H1 (cell line): ENCODE data around the gene HAGH. TPM values are rescaled to one million over a fixed set of nuclear protein-coding genes. Genes with fewer than 3 reads are reported as not detected.

Source experiments
- CTCF ChIA-PET: fragments of 300-600 bp; sonication (Branson Sonifier 250); formaldehyde crosslinking; loops from one replicate; lab custom pipeline; 2021; ENCODE audit not compliant: partially characterized antibody; lab: Charles Lee
- POLR2A ChIA-PET: fragments of 300-600 bp; sonication (Branson Sonifier 250); formaldehyde crosslinking; loops from one replicate; lab custom pipeline; 2021; ENCODE audit warnings: inconsistent platforms; ENCODE audit not compliant: partially characterized antibody; lab: Charles Lee
- DNase-seq, 2 experiments: peaks; one replicate each; pipeline versions ENCODE4 v3.0.0 to v3.0.0-alpha.2; 2010 to 2022; ENCODE audit warnings: low spot score in 2 of 2, low read depth in 1 of 2, mixed read lengths in 1 of 2
- FAIRE-seq: peaks from 2 replicates; lab custom pipeline; 2011; peaks lifted over from hg19 to GRCh38; lab: Jason Lieb, UNC
- H2AFZ ChIP-seq: 2 replicates; pipeline ENCODE4 v1.8.1; 2012; ENCODE audit warnings: low read length, inconsistent platforms
- H2AK5ac ChIP-seq: 2 replicates; pipeline ENCODE4 v1.6.1; 2013; ENCODE audit warnings: low read depth, low read length
- H2BK120ac ChIP-seq: replicated peaks from 2 replicates; pipeline ENCODE3; 2013; ENCODE audit warnings: low read depth, low read length, inconsistent platforms
- H2BK12ac ChIP-seq: 2 replicates; pipeline ENCODE4 v1.6.1; 2013; ENCODE audit warnings: low read depth, low read length
- H2BK15ac ChIP-seq: 2 replicates; pipeline ENCODE4 v1.6.1; 2013; ENCODE audit warnings: low read length
- H2BK20ac ChIP-seq: 2 replicates; pipeline ENCODE4 v1.6.1; 2013; ENCODE audit warnings: low read length
- H2BK5ac ChIP-seq: 2 replicates; pipeline ENCODE4 v1.6.1; 2013; ENCODE audit warnings: low read depth, low read length
- H3K14ac ChIP-seq: 2 replicates; pipeline ENCODE4 v1.6.1; 2013; ENCODE audit warnings: inconsistent platforms; ENCODE audit not compliant: insufficient read length
- H3K18ac ChIP-seq: 2 replicates; pipeline ENCODE4 v1.6.1; 2013; ENCODE audit warnings: low read length; ENCODE audit errors: extremely low read depth
- H3K23ac ChIP-seq: 2 replicates; pipeline ENCODE4 v1.6.1; 2013; ENCODE audit warnings: inconsistent platforms; ENCODE audit not compliant: insufficient read length
- H3K23me2 ChIP-seq: 2 replicates; pipeline ENCODE4 v1.6.1; 2013; ENCODE audit warnings: low read depth, low read length
- H3K27ac ChIP-seq: 2 replicates; pipeline ENCODE4 v1.6.1; 2011; ENCODE audit warnings: low read depth, low read length, inconsistent platforms
- H3K27me3 ChIP-seq, 4 experiments: replicated peaks in 1 of 4; 1 replicate in 1 of 4; 2 replicates in 3 of 4; pipeline versions ENCODE4 v1.6.1 to v1.8.1; 2011 to 2013; ENCODE audit warnings: low read length in 3 of 4, mild to moderate bottlenecking in 3 of 4, inconsistent platforms in 2 of 4, mixed read lengths in 2 of 4, moderate library complexity in 1 of 4; ENCODE audit not compliant: control insufficient read depth in 3 of 4, insufficient read depth in 3 of 4; ENCODE audit errors: extremely low read depth in 1 of 4
- H3K36me3 ChIP-seq, 4 experiments: 2 replicates each; pipeline versions ENCODE4 v1.6.1 to v1.8.1; 2011 to 2013; ENCODE audit warnings: mild to moderate bottlenecking in 4 of 4, low read length in 3 of 4, moderate library complexity in 2 of 4, control low read depth in 1 of 4, inconsistent platforms in 1 of 4; ENCODE audit not compliant: insufficient read depth in 4 of 4, control insufficient read depth in 2 of 4
- H3K4ac ChIP-seq: replicated peaks from 2 replicates; pipeline ENCODE3; 2013; ENCODE audit warnings: low read length, low read depth, mixed read lengths, inconsistent platforms; ENCODE audit not compliant: insufficient read length
- H3K4me1 ChIP-seq, 4 experiments: replicated peaks in 1 of 4; 1 replicate in 1 of 4; 2 replicates in 3 of 4; pipeline versions ENCODE4 v1.6.1 to v1.8.1; 2011 to 2013; ENCODE audit warnings: low read length in 3 of 4, inconsistent platforms in 2 of 4, mixed read lengths in 1 of 4; ENCODE audit not compliant: insufficient read depth in 4 of 4, control insufficient read depth in 3 of 4
- H3K4me2 ChIP-seq, 2 experiments: 2 replicates each; pipeline versions ENCODE4 v1.6.1 to v1.8.1; 2011 to 2013; ENCODE audit warnings: low read depth in 2 of 2, low read length in 2 of 2, control low read depth in 1 of 2, inconsistent platforms in 1 of 2, mild to moderate bottlenecking in 1 of 2; ENCODE audit not compliant: insufficient read depth in 1 of 2
- H3K4me3 ChIP-seq, 4 experiments: fragments of 200-600, 300-600 bp in 1 of 4; sonication (generic), shearing (Covaris generic), sonication (Bioruptor Twin) in 1 of 4; 2 replicates each; pipeline versions ENCODE4 v1.5.1 to v1.8.1; 2011 to 2016; ENCODE audit warnings: low read length in 4 of 4, low read depth in 3 of 4, control low read depth in 2 of 4, inconsistent platforms in 2 of 4, mild to moderate bottlenecking in 2 of 4, mixed read lengths in 1 of 4, moderate library complexity in 1 of 4; ENCODE audit not compliant: insufficient read depth in 2 of 4; ENCODE audit errors: extremely low read depth in 1 of 4
- H3K56ac ChIP-seq: replicated peaks from 2 replicates; pipeline ENCODE3; 2013; ENCODE audit warnings: low read depth, mild to moderate bottlenecking, mixed read lengths, low read length, inconsistent platforms; ENCODE audit not compliant: insufficient read length
- H3K79me1 ChIP-seq: 2 replicates; pipeline ENCODE4 v1.6.1; 2013; ENCODE audit warnings: low read depth, low read length, control low read depth
- H3K79me2 ChIP-seq, 2 experiments: 2 replicates each; pipeline versions ENCODE4 v1.6.1 to v1.8.1; 2012 to 2013; ENCODE audit warnings: low read length in 2 of 2, mild to moderate bottlenecking in 2 of 2, inconsistent platforms in 1 of 2; ENCODE audit not compliant: insufficient read depth in 2 of 2, control insufficient read depth in 1 of 2
- H3K9ac ChIP-seq, 4 experiments: replicated peaks in 1 of 4; 1 replicate in 1 of 4; 2 replicates in 3 of 4; pipeline versions ENCODE4 v1.6.1 to v1.8.1; 2011 to 2013; ENCODE audit warnings: low read depth in 3 of 4, low read length in 3 of 4, control low read depth in 2 of 4, mild to moderate bottlenecking in 2 of 4, moderate library complexity in 2 of 4, inconsistent platforms in 1 of 4; ENCODE audit errors: extremely low read depth in 1 of 4
- H3K9me3 ChIP-seq, 2 experiments: 2 replicates each; pipeline versions ENCODE4 v1.6.1 to v1.8.1; 2012 to 2013; ENCODE audit warnings: mild to moderate bottlenecking in 2 of 2, moderate library complexity in 2 of 2, control low read depth in 1 of 2, inconsistent platforms in 1 of 2, low read depth in 1 of 2, low read length in 1 of 2, mixed read lengths in 1 of 2; ENCODE audit not compliant: insufficient read depth in 2 of 2
- H4K20me1 ChIP-seq, 2 experiments: replicated peaks in 1 of 2; 2 replicates each; pipeline versions ENCODE3 to v1.8.1; 2011 to 2013; ENCODE audit warnings: inconsistent platforms in 2 of 2, low read length in 2 of 2, mild to moderate bottlenecking in 1 of 2; ENCODE audit not compliant: insufficient read depth in 2 of 2, control insufficient read depth in 1 of 2
- H4K5ac ChIP-seq: 2 replicates; pipeline ENCODE4 v1.6.1; 2013; ENCODE audit warnings: low read length, low read depth, mixed read lengths, inconsistent platforms; ENCODE audit not compliant: insufficient read length
- H4K8ac ChIP-seq: 2 replicates; pipeline ENCODE4 v1.8.0; 2013; ENCODE audit warnings: mild to moderate bottlenecking, moderate library complexity, low read length, inconsistent platforms; ENCODE audit not compliant: insufficient read depth; ENCODE audit errors: extremely low read depth
- H4K91ac ChIP-seq: replicated peaks from 2 replicates; pipeline ENCODE3; 2013; ENCODE audit warnings: low read length, mixed read lengths, inconsistent platforms; ENCODE audit not compliant: insufficient read length
- PHF8 ChIP-seq: fragments of 200-600 bp; sonication (generic); conservative IDR thresholded peaks from 2 replicates; pipeline ENCODE4 v1.7.1; 2012; ENCODE audit warnings: low read depth, mild to moderate bottlenecking, inconsistent platforms, low read length, moderate library complexity
- POLR2AphosphoS5 ChIP-seq: IDR thresholded peaks from 2 replicates; pipeline ENCODE4 v1.6.1; 2011; ENCODE audit warnings: low read depth, low read length
- WGBS, 2 experiments: shearing (Covaris generic) in 1 of 2; methylation state at CpG; one replicate each; pipeline versions ENCODE4 v1.1.6 to v1.1.7; 2013 to 2015; ENCODE audit warnings: low lambda C conversion rate in 2 of 2, mixed read lengths in 2 of 2, inconsistent platforms in 1 of 2, low coverage in 1 of 2, missing lambda C conversion rate in 1 of 2; ENCODE audit not compliant: insufficient replicate concordance in 2 of 2, insufficient coverage in 1 of 2, insufficient read length in 1 of 2; ENCODE audit errors: extremely low coverage in 1 of 2, missing lambda C conversion rate in 1 of 2; 5-methylcytosine and 5-hydroxymethylcytosine counted together
- polyA plus RNA-seq, 7 experiments: library from polyadenylated mRNA; depleted of rRNA in 3 of 7; stranded (reverse) in 5 of 7; unstranded in 2 of 7; fragments of >200 nt in 5 of 7; fragments of 200-250 nt in 2 of 7; gene quantifications; 1 replicate in 5 of 7; 2 replicates in 1 of 7; 4 replicates in 1 of 7; pipeline versions ENCODE4 v1.2.1 to v1.2.3, GENCODE V29; 2011 to 2013; ENCODE audit warnings: missing spikeins in 2 of 7, mixed read lengths in 2 of 7
- total RNA-seq: library from RNA; stranded (reverse); fragmentation: NEBNext Ultra II Directional; extraction: Animal tissue kit (Norgen Biotek cat#: 25700); gene quantifications from 2 replicates; pipeline ENCODE4 v1.2.1, GENCODE V29; 2021

The HAGH gene
- total and polyA plus RNA-seq, 2 of the 8 experiments (the other 6 are each of a cell fraction or from before 2014, with no cell fraction given), result 28.7 to 40.6 TPM

DNA sequence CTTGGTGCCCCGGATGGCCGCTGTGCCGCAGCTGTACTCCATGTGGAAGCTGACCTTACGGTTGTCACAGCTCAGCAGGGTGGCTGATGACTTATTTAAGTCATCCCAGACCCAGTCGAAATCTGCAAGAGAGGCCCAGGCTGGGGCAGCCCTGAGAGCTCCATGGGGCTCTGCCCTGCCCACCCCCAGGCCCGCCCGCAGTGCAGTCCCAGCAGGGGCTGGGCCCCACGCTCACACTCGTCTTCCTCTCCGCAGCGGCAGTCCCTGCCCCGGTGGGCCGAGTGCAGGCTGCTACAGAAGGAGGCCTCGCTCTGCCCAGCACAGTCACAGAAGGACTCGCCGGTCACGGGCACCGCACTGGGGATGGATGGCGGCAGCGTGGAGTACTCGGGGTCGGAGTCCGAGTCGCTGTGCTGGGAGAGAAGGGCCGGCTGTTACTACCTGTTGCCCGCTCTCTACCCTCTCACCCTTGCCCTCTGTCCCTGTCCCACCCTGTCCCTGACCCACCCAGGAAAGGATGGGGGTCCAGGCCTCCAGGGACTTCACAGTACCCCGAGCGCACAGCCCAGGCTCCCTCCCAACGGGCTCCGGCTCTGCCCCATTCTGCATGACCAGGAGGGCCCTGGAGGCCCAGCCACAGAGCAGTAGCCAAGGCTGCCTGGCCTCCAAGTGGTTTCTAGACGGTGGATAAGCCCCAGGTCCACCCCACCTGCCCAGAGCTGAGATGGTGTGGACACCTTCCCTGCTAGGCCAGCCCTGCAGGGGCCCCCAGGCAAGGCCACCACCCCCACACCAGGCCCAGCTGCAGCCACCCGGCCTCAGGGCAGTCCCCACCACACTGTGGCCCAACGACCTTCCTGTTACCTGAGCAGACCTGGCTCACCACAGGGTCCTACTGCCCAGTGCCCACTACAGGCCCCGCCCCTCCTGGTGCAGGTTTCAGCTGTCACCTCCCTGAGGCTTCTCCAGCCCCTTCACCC lies 48.1 kb downstream of the HAGH start:
- H3K79me1 ChIP-seq, result peaks cover 9% of the 10 kb centered on the region
- H3K79me2 ChIP-seq, result peaks cover 0 to 13% of the 10 kb centered on the region in 2 experiments; a peak in 1 of 4 replicates
- no peaks in the 10 kb centered on the region for H3K9me3 ChIP-seq
- no peak overlapping the region for H3K14ac ChIP-seq
- no peak overlapping the region for H2BK120ac ChIP-seq
- peaks cover 0 to 33% of the 10 kb centered on the region in 2 experiments for H4K20me1 ChIP-seq
- no peak overlapping the region for H2AFZ ChIP-seq
- ChIA-PET POLR2A (interaction anchor here (0.9 to 12.0 kb wide), 9 partner anchors 10 to 431 kb away, joined by 3 to 246 read pairs (median 5); partner anchors contain the start of genes EME2, GFER, IGFALS and MRPS34), CTCF (interaction anchor here (0.6 to 1.2 kb wide), 6 partner anchors 24 to 414 kb away, joined by 3 to 4 read pairs (median 3); no protein-coding TSS in a partner anchor)
- H3K18ac ChIP-seq, result no peak overlapping the region
- no peak overlapping the region for H3K4me3 ChIP-seq
- no peak overlapping the region for H2BK5ac ChIP-seq
- H4K91ac ChIP-seq, result no peak overlapping the region
- H2BK20ac ChIP-seq, result no peak overlapping the region
- H4K5ac ChIP-seq, result no peak overlapping the region
- no peak overlapping the region for H3K4ac ChIP-seq
- peaks cover 0 to 23% (median 9%) of the 10 kb centered on the region in 4 experiments; a peak in 5 of 8 replicates for H3K36me3 ChIP-seq
- TF ChIP-seq PHF8, result no peak
- TF ChIP-seq POLR2AphosphoS5, result peak; percentile 22
- TF ChIP-seq, all 59 proteins: peak for 1
- H3K23me2 ChIP-seq, result peaks cover 7% of the 10 kb centered on the region
- DNase-seq, result peak in 1 of 2 experiments; percentile 43
- peak overlapping the region; percentile 65; the same call in 1 of the 2 replicates for H4K8ac ChIP-seq
- no peak overlapping the region for H3K9ac ChIP-seq
- H3K4me2 ChIP-seq, result no peak overlapping the region
- 93% methylated on average over 25 of the region's 34 CpGs; no CpG with 5 or more reads in 1 of the 2 experiments for WGBS, 2 experiments
- H3K56ac ChIP-seq, result no peak overlapping the region
- H3K4me1 ChIP-seq, result peaks cover 0 to 10% (median 5%) of the 10 kb centered on the region in 4 experiments; a peak in 5 of 7 replicates
- no peak overlapping the region for H2BK15ac ChIP-seq
- H3K27me3 ChIP-seq, result no peaks in the 10 kb centered on the region
- no peak overlapping the region for H3K23ac ChIP-seq
- no peak overlapping the region for H3K27ac ChIP-seq
- FAIRE-seq, result no peak
- no peak overlapping the region for H2BK12ac ChIP-seq
- no peak overlapping the region for H2AK5ac ChIP-seq
